COLO668 (cell line): ENCODE measurements around the gene LCE3B.
"Not testable (repeated sequence)": the region's sequence is repeated elsewhere in the genome, so short reads cannot be mapped to it uniquely, and the experiment has no call there.

Experiments
- DNase-seq: peaks from one replicate; lab custom pipeline; 2025; ENCODE audit not compliant: unreplicated experiment; lab: John Stamatoyannopoulos, UW

LCE3B gene

GRCh38 chr1:152613511-152613910 lies at the start of gene LCE3B:
Gene LCE3B (plus strand): TSS chr1:152613811. CDS start chr1:152613811, 0 bp downstream.
- DNase-seq, result no peak

GRCh38 chr1:152565115-152565514 lies 48.5 kb upstream of the LCE3B start:
- DNase-seq, result no peak

GRCh38 chr1:152565535-152566215 lies 47.9 kb upstream of the LCE3B start:
- DNase-seq, result no peak

- DNase-seq, result no peak
Observed at GRCh38 chr1:152566681-152567080, 46.9 kb upstream of the LCE3B start, which contains the start of gene LCE3E. Gene LCE3E (minus strand): TSS chr1:152566780. CDS start chr1:152566208, 572 bp downstream.

GRCh38 chr1:152577168-152577567 lies 36.4 kb upstream of the LCE3B start:
- DNase-seq, result no peak

- DNase-seq, result not testable (repeated sequence)
Observed at GRCh38 chr1:152579526-152579925, 34.1 kb upstream of the LCE3B start.

GRCh38 chr1:152580433-152580832 lies 33.2 kb upstream of the LCE3B start, which contains the start of gene LCE3D:
Gene LCE3D (minus strand): TSS chr1:152580516. CDS start chr1:152579936, 580 bp downstream.
- DNase-seq, result no peak

- DNase-seq, result no peak
Observed at GRCh38 chr1:152582647-152583046, 31.0 kb upstream of the LCE3B start.

- DNase-seq, result no peak
Observed at GRCh38 chr1:152585586-152585985, 28.0 kb upstream of the LCE3B start.

GRCh38 chr1:152596986-152597385 lies 16.6 kb upstream of the LCE3B start:
- DNase-seq, result no peak

- no peak for DNase-seq
Observed at GRCh38 chr1:152599934-152600333, 13.7 kb upstream of the LCE3B start, which contains the start of gene LCE3C. Gene LCE3C (plus strand): TSS chr1:152600234. CDS start chr1:152600732, 498 bp downstream.

- DNase-seq, result no peak
Observed at GRCh38 chr1:152621993-152622392, 8.4 kb downstream of the LCE3B start.

- DNase-seq, result no peak
Observed at GRCh38 chr1:152622803-152623202, 9.2 kb downstream of the LCE3B start, which contains the start of gene LCE3A. Gene LCE3A (minus strand): TSS chr1:152623103. CDS start chr1:152623103, 0 bp downstream.

GRCh38 chr1:152623203-152623844 lies 9.7 kb downstream of the LCE3B start:
- DNase-seq, result peak; percentile 5

GRCh38 chr1:152626744-152627143 lies 13.1 kb downstream of the LCE3B start:
- DNase-seq, result no peak

GRCh38 chr1:152630596-152630995 lies 17.0 kb downstream of the LCE3B start:
- DNase-seq, result no peak

- no peak for DNase-seq
Observed at GRCh38 chr1:152640351-152640750, 26.7 kb downstream of the LCE3B start.

GRCh38 chr1:152643945-152644344 lies 30.3 kb downstream of the LCE3B start:
- no peak for DNase-seq

- DNase-seq, result no peak
Observed at GRCh38 chr1:152645146-152645545, 31.5 kb downstream of the LCE3B start.

GRCh38 chr1:152646656-152647055 lies 33.0 kb downstream of the LCE3B start:
- no peak for DNase-seq

- peak; percentile 41 for DNase-seq
Observed at GRCh38 chr1:152654110-152654509, 40.5 kb downstream of the LCE3B start.

- DNase-seq, result no peak
Observed at GRCh38 chr1:152656459-152656858, 42.8 kb downstream of the LCE3B start.
